Upper lobe of left lung (tissue), 6 donors: Measurements from ENCODE around the gene NPC1L1. TPM values are rescaled to one million over a fixed set of nuclear protein-coding genes. Genes with fewer than 3 reads are reported as not detected.
"Not testable (repeated sequence)": the region's sequence is repeated elsewhere in the genome, so short reads cannot be mapped to it uniquely, and the experiment has no call there.

Experiments used
- ATAC-seq, 2 donors: fragments of 200-7000 bp; cut with Tn5 transposase; one replicate each; pipeline ENCODE4 v1.9.1; 2022; ENCODE audit warnings: mild to moderate bottlenecking in 2 of 2, moderate library complexity in 2 of 2; ENCODE audit not compliant: low FRiP score in 2 of 2
- DNase-seq, 2 donors: peaks; one replicate each; pipeline ENCODE4 v3.0.0-alpha.2; 2019 to 2020
- H3K27ac ChIP-seq, 4 donors: fragments of 200-600 bp; sonication (generic); one replicate each; pipeline ENCODE4 v1.5.1; 2016 to 2019
- H3K27me3 ChIP-seq, 4 donors: fragments of 200-600 bp; sonication (generic); one replicate each; pipeline ENCODE4 v1.5.1; 2017 to 2019
- H3K36me3 ChIP-seq, 4 donors: fragments of 200-600 bp; sonication (generic); one replicate each; pipeline ENCODE4 v1.5.1; 2016 to 2019
- H3K4me1 ChIP-seq, 4 donors: fragments of 200-600 bp; sonication (generic); one replicate each; pipeline ENCODE4 v1.5.1; 2018 to 2019
- H3K4me3 ChIP-seq, 4 donors: fragments of 200-600 bp; sonication (generic); one replicate each; pipeline ENCODE4 v1.5.1; 2017 to 2019; ENCODE audit warnings: mild to moderate bottlenecking in 2 of 4, moderate library complexity in 1 of 4
- H3K9me3 ChIP-seq, 4 donors: fragments of 200-600 bp; sonication (generic); one replicate each; pipeline ENCODE4 v1.5.1; 2018 to 2019
- EP300 ChIP-seq, 4 donors: sonication (generic); formaldehyde crosslinking; IDR thresholded peaks; one replicate each; pipeline ENCODE4 v1.5.1; 2017; ENCODE audit warnings: antibody characterized with exemption in 4 of 4, control low read depth in 2 of 4
- POLR2A ChIP-seq, 4 donors: fragments of 450-650 bp; IDR thresholded peaks; one replicate each; pipeline ENCODE4 v1.5.1; 2016 to 2017; ENCODE audit warnings: antibody characterized with exemption in 4 of 4, mild to moderate bottlenecking in 2 of 4
- POLR2AphosphoS5 ChIP-seq, 2 donors: sonication (generic); formaldehyde crosslinking; IDR thresholded peaks; one replicate each; pipeline ENCODE4 v1.5.1; 2017; ENCODE audit warnings: antibody characterized with exemption in 2 of 2
- whole genome bisulfite sequencing, 2 donors: methylation state at CpG; one replicate each; pipeline ENCODE4 v1.1.5; 2017 to 2018; 5-methylcytosine and 5-hydroxymethylcytosine counted together
- total RNA-seq, 6 donors: library from RNA; depleted of rRNA in 4 of 6; stranded (reverse); fragments of >200 nt in 4 of 6; gene quantifications; one replicate each; pipeline versions ENCODE4 v1.1.0 to v1.2.1, GENCODE V29; 2016 to 2021
- TF ChIP-seq, protein P1 (sequence below), 6 experiments: fragments of 450-650 bp in 4 of 6; fragments of 200-600 bp in 2 of 6; sonication (generic) in 2 of 6; IDR thresholded peaks; one replicate each; pipeline ENCODE4 v1.5.1; 2016 to 2019; ENCODE audit warnings: antibody characterized with exemption in 6 of 6
- donor health status: DM: no; HTN: no; CAD: no; lungs with moderate emphysema.
- donor health status: DM: no; HTN: yes; CAD: no; lungs with severe emphysema.

Gene NPC1L1
- total RNA-seq, 6 donors from 2014 or later: 0.06 to 0.55 (median 0.30) TPM; not detected in 3

DNA sequence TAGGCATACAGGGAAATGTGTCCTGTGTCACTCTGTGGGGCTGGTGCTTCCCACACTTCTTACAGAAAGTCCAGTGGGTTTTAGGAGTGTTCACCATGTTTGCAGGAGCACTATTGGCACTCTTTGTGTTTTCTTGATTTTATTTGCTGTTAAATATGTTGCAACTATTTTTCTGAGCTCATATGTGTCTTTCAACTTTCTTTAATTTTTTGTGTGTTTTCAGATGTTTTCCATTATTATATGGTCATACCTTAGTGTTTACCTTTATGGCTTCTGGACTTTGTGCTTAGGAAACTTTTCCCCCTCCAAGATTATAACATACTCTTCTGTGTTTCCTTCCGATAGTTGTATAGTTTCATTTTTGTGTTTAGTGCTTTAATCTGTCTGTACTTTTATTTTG, 29.9 kb downstream of the NPC1L1 start:
- Histone ChIP-seq H3K9me3 (peaks cover 0 to 4% (median 0%) of the 10 kb centered on the region in 4 donors), H3K4me1 (no peaks in the 10 kb centered on the region), H3K4me3 (no peak overlapping the region), H3K27me3 (no peaks in the 10 kb centered on the region), H3K27ac (no peak overlapping the region), H3K36me3 (no peaks in the 10 kb centered on the region)
- TF ChIP-seq POLR2AphosphoS5 (IDR thresholded peaks at IDR 0.05): no peak
- no peak for TF ChIP-seq POLR2A (IDR thresholded peaks at IDR 0.05)
- TF ChIP-seq, protein P1, sequence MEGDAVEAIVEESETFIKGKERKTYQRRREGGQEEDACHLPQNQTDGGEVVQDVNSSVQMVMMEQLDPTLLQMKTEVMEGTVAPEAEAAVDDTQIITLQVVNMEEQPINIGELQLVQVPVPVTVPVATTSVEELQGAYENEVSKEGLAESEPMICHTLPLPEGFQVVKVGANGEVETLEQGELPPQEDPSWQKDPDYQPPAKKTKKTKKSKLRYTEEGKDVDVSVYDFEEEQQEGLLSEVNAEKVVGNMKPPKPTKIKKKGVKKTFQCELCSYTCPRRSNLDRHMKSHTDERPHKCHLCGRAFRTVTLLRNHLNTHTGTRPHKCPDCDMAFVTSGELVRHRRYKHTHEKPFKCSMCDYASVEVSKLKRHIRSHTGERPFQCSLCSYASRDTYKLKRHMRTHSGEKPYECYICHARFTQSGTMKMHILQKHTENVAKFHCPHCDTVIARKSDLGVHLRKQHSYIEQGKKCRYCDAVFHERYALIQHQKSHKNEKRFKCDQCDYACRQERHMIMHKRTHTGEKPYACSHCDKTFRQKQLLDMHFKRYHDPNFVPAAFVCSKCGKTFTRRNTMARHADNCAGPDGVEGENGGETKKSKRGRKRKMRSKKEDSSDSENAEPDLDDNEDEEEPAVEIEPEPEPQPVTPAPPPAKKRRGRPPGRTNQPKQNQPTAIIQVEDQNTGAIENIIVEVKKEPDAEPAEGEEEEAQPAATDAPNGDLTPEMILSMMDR (IDR thresholded peaks at IDR 0.05): no peak
- no peak for TF ChIP-seq EP300 (IDR thresholded peaks at IDR 0.05)
- ATAC-seq (no peak), DNase-seq (no peak)
- 91% methylated on average over 1 of the region's 1 CpG for whole genome bisulfite sequencing, 2 donors

DNA sequence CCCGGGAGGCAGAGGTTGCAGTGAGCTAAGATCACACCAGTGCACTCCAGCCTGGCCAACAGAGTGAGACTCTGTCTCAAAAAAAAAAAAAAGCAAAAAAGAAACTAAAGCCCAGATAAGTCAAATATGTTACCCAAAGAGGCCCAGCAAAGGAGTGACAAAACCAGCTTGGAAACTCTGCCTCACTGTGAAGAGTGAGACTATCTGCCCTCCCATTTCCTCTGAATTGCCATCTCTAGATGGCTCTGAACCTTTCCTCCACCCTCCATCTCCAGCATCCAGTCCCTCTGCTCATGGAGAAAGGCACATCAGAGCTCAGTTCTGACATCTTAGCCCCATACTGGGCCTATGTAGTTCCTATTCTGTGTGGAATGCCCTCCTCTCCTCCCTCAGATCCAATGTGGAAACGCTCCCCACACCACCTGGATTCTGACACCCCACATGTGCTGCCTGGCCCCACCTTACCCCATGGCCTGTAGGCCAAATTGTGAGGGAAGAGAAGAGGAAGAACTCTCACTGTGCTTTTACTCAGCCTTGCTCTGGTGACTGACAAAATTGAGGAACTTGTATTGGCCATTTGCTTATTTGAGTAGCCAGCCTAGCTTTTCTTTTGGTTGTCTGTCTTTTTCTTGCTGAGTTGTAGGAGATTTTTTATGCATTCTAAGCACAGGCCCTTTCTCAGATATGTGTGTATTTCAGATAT, 32.7 kb downstream of the NPC1L1 start:
- Histone ChIP-seq H3K36me3 (no peaks in the 10 kb centered on the region), H3K4me1 (no peaks in the 10 kb centered on the region), H3K27ac (no peak overlapping the region), H3K4me3 (no peak overlapping the region), H3K27me3 (no peaks in the 10 kb centered on the region), H3K9me3 (peaks cover 0 to 4% (median 0%) of the 10 kb centered on the region in 4 donors)
- TF ChIP-seq, protein P1 (IDR thresholded peaks at IDR 0.05): no peak
- TF ChIP-seq POLR2AphosphoS5 (IDR thresholded peaks at IDR 0.05) (no peak), EP300 (IDR thresholded peaks at IDR 0.05) (no peak), POLR2A (IDR thresholded peaks at IDR 0.05) (no peak)
- ATAC-seq (no peak), DNase-seq (no peak)
- 54 to 58% methylated on average over 2 of the region's 2 CpGs for WGBS, 2 donors

DNA sequence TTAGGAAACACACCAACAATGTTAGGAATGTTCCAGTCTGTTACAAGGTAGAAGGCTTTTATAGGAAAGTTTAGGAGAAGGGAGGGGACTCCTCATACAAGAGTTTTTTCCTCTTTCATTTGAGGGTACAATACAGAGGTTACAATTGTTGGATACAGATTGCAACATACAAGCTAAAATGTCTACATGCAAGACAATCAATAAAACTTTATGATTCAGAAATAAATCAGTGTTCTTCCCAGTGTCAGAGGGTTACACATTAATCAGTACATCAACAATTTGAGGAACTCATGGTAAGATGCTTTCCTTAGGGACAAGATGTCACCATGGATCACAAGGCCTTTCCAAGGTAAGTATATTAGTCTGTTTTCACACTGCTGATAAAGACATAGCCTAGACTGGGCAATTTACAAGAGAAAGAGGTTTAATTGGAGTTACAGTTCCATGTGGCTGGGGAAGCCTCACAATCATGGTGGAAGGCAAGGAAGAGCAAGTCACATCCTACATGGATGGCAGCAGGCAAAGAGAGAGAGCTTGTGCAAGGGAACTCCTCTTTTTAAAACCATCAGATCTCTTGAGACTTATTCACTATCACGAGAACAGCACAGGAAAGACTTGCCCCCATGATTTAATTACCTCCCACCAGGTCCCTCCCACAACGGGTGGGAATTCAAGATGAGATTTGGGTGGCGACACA, 34.4 kb downstream of the NPC1L1 start:
- not testable (repeated sequence) for H3K9me3 ChIP-seq, H3K36me3 ChIP-seq

DNA sequence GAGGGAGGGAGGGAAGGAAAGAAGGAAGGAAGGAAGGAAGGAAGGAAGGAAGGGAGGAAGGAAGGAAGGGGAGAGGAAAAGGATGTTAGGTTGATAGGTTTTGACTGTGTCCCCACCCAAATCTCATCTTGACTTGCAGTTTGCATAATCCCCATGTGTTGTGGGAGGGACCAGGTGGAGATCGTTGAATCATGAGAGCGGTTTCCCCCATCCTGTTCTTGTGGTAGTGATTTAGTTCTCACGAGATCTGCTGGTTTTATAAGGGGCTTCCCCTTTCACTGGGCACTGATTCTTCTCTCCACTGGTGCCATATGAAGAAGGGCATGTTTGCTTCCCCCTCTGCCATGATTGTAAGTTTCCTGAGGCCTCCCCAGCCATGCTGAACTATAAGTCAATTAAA, 35.5 kb downstream of the NPC1L1 start:
- Histone ChIP-seq H3K27me3 (no peaks in the 10 kb centered on the region), H3K4me3 (no peak overlapping the region), H3K9me3 (peaks cover 0 to 4% (median 0%) of the 10 kb centered on the region in 4 donors), H3K4me1 (no peaks in the 10 kb centered on the region), H3K36me3 (no peaks in the 10 kb centered on the region), H3K27ac (no peak overlapping the region)
- no peak for ATAC-seq
- WGBS, 2 donors: 66 to 67% methylated on average over 3 of the region's 3 CpGs
- no peak for DNase-seq
- TF ChIP-seq, protein P1 (IDR thresholded peaks at IDR 0.05): no peak
- no peak for TF ChIP-seq POLR2AphosphoS5 (IDR thresholded peaks at IDR 0.05)
- TF ChIP-seq POLR2A (IDR thresholded peaks at IDR 0.05): no peak
- TF ChIP-seq EP300 (IDR thresholded peaks at IDR 0.05): no peak

More for the DNA sequence above, 34.4 kb downstream of the NPC1L1 start:
- H3K27me3 ChIP-seq, ATAC-seq, H3K4me1 ChIP-seq, H3K4me3 ChIP-seq, DNase-seq, H3K27ac ChIP-seq: not testable (repeated sequence)
- 70 to 76% methylated on average over 3 of the region's 3 CpGs for WGBS, 2 donors

DNA sequence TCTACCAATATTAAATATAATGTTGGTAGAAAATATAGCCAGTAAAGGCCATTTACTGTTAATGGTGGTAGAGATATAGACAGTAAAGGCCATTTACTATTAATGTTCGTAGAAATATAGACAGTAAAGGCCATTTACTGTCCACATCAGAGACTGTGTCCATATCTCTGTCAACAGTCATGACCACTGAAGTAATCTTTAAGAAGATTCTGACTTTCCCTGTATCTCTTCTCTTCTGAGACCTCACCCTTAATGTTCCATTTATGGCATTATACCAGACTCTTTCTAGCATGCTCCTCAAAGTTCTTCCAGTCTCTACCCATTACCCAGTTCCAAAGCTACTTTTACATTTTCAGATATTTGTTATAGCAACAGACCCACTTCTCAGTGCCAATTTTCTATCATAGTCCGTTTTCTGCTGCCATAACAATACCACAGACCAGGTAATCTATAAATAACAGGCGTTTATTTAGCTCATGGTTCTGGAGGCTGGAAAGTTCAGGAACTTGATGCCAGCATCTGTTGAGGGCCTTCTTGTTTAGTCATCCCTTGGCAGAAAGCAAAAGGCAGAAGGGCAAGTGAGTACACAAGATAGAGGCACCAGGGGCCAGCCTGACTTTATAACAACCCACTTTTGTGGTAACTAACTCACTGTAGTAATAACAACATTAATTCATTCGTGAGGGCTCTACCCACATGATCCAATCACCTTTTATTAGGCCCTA, 42.7 kb downstream of the NPC1L1 start:
- no peak overlapping the region for H3K27ac ChIP-seq
- ATAC-seq (no peak), DNase-seq (no peak)
- 57 to 68% methylated on average over 4 of the region's 4 CpGs for WGBS, 2 donors
- H3K4me1 ChIP-seq: no peaks in the 10 kb centered on the region
- no peak overlapping the region for H3K4me3 ChIP-seq
- no peaks in the 10 kb centered on the region for H3K36me3 ChIP-seq
- H3K27me3 ChIP-seq: no peaks in the 10 kb centered on the region
- TF ChIP-seq POLR2AphosphoS5 (IDR thresholded peaks at IDR 0.05) (no peak), POLR2A (IDR thresholded peaks at IDR 0.05) (no peak), EP300 (IDR thresholded peaks at IDR 0.05) (no peak)
- TF ChIP-seq, protein P1 (IDR thresholded peaks at IDR 0.05): no peak
- no peaks in the 10 kb centered on the region for H3K9me3 ChIP-seq
